Dermis microvascular lymphatic vessel endothelial cell (primary cell): ENCODE measurements around the gene GOLGA6B. TPM values are rescaled to one million over a fixed set of nuclear protein-coding genes. Genes with fewer than 3 reads are reported as not detected.
"Not testable (repeated sequence)": the region's sequence is repeated elsewhere in the genome, so short reads cannot be mapped to it uniquely, and the experiment has no call there.

Experiments
- DNase-seq, 2 donors: peaks; one replicate each; pipeline versions ENCODE4 v3.0.0 to v3.0.0-alpha.2; 2010; ENCODE audit warnings: low read depth in 2 of 2
- total RNA-seq: library from RNA; depleted of rRNA; stranded (reverse); fragments of >200 nt; gene quantifications from 2 replicates; pipeline ENCODE4 v1.2.1, GENCODE V29; 2014

Gene GOLGA6B
- total RNA-seq, 1 donor from 2014 or later = not detected

DNA sequence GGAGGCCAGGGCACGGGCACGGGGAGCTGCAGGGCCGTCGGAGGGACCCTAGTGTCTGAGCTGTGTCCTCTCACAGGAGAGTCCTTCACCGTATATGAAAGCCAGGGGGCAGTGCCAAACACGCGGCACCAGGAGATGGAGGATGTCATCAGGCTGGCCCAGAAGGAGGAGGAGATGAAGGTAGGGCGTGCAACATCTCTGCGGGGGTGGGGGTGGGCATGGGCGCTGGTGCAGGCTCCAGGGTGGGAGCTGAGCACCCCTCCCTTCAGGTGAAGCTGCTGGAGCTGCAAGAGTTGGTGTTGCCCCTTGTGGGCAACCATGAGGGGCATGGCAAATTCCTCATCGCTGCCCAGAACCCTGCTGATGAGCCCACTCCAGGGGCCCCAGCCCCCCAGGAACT, 11.2 kb downstream of the GOLGA6B start:
- not testable (repeated sequence) for DNase-seq

GRCh38 chr15:72669803-72670202, 15.3 kb downstream of the GOLGA6B start:
- not testable (repeated sequence) for DNase-seq

- peak; percentile 53 to 68 for DNase-seq
Measured at GRCh38 chr15:72670656-72671352, 16.3 kb downstream of the GOLGA6B start.

DNA sequence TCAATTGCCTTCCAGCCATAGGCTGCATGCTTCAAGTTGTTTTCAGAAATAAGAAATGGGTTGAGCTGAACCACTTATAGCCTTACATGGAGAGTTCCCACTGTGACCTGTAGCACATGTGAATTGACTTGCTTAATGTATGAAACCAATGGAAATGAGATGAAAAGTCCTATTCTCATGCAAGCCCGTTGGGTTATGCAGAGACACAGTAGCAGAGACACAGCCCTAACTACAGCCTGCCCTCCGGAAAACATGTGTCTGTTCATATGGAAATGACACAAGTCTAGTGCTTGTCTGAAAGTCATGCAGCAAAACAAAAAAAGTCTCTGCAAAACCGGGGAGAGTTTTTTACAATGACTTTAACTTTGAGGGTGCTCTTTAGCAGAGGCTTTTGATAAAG, 17.0 kb downstream of the GOLGA6B start:
- no peak for DNase-seq

GRCh38 chr15:72676838-72677237, 22.3 kb downstream of the GOLGA6B start:
- no peak for DNase-seq

DNA sequence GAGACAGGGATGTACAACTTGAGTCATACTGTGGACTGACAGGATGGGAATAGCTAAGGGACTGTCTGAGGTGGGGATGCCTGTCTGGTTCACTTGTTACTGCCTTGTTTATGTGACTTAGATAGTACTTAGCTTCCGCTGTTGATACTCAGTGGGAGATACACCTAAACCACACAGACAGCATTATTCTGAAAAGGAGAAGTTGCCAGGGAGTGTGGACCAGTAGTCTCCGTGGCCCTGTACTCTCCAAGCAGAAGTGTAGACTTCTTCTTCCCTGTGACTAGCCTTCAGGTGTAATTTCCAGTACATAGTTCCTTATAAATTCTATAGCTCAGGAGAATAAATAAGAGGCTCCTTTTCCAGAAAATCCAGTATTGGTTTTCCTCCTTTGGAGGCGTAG, 26.4 kb downstream of the GOLGA6B start:
- DNase-seq = no peak

- no peak for DNase-seq
Measured at GRCh38 chr15:72682772-72683171, 28.3 kb downstream of the GOLGA6B start.

GRCh38 chr15:72685301-72685924, 30.9 kb downstream of the GOLGA6B start:
- no peak for DNase-seq

GRCh38 chr15:72685925-72686794, 31.7 kb downstream of the GOLGA6B start, which contains the start of the genes BBS4 and HIGD2B:
TSS of gene BBS4 (plus strand) at chr15:72686207. CDS start at chr15:72686228, 21 bp downstream.
TSS of gene HIGD2B (minus strand) at chr15:72686182. CDS start at chr15:72676374, 9,808 bp downstream.
- DNase-seq = peak; percentile 68 to 84

GRCh38 chr15:72688697-72689096, 34.2 kb downstream of the GOLGA6B start:
- DNase-seq = no peak

GRCh38 chr15:72690938-72691337, 36.4 kb downstream of the GOLGA6B start:
- DNase-seq = no peak

GRCh38 chr15:72698938-72699337, 44.4 kb downstream of the GOLGA6B start:
- DNase-seq = no peak

DNA sequence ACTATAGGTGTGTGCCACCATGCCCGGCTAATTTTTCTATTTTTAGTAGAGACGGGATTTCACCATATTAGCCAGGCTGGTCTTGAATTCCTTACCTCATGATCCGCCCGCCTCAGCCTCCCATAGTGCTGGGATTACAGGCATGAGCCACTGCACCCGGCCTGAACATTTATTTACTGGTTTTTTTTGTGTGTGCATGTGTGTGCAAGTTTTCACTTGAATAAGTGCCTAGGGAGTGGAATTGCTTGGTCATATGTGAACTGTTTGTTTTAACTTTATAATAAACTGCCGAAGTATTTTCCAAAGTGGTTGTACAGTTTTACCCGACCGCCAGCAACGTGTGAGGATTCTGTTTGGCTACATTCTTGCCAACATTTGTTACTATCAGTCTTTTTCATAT, 45.6 kb downstream of the GOLGA6B start:
- no peak for DNase-seq

GRCh38 chr15:72706266-72706665, 51.8 kb downstream of the GOLGA6B start:
- DNase-seq = no peak

DNA sequence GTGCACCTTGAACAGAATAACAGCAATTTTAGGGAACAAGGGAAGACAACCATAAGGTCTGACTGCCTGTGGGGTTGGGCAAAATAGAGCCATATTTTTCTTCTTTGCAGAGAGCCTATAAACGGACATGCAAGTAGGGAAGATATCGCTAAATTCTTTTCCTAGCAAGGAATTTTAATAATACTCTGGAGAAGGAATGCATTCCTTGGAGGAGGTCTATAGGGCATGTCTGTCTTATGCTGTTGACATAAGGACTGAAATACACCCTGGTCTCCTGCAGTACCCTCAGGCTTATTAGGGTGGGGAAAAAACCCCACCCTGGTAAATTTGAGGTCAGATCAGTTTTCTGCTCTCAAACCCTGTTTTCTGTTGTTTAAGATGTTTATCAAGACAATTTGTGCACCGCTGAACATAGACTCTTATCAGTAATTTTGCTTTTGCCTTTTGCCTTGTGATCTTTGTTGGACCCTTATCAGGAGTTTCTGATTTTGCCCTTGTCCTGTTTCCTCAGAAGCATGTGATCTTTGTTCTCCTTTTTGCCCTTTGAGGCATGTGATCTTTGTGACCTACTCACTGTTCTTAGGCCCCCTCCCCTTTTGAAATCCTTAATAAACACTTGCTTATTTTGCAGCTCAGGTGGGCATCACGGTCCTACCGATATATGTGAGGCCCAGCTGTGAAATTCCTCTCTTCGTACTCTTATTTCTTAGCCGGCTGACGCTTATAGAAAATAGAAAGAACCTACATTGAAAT, 54.2 kb downstream of the GOLGA6B start:
- not testable (repeated sequence) for DNase-seq

Other genes with a start within 250 kb of the GOLGA6B start
- gene ARIH1, start 180.4 kb upstream of the GOLGA6B start, total RNA-seq = 15.4 and 36.9 TPM in 2 replicates
- gene HIGD2B, start 31.5 kb downstream of the GOLGA6B start, total RNA-seq = not detected in 2 replicates
- gene BBS4, start 31.5 kb downstream of the GOLGA6B start, total RNA-seq = 6.8 and 7.3 TPM in 2 replicates
- gene ADPGK, start 129.1 kb downstream of the GOLGA6B start, total RNA-seq = 29.3 and 37.3 TPM in 2 replicates